ENCODE measurements around the gene MCOLN1.

MCOLN1 gene

GRCh38 chr19:7579182-7579581 is 56.8 kb downstream of the MCOLN1 start:
- no peak for DNase-seq

- DNase-seq: no peak
Observed at GRCh38 chr19:7582446-7582845, 60.0 kb downstream of the MCOLN1 start.
